A549 (cell line): ENCODE data around the gene NAT8.
"Not testable (repeated sequence)": the region's sequence is repeated elsewhere in the genome, so short reads cannot be mapped to it uniquely, and the experiment has no call there.

Source experiments
- CTCF ChIP-seq: fragments of >200 bp; sonication (Bioruptor Twin); formaldehyde crosslinking; IDR thresholded peaks from 3 replicates; pipeline ENCODE4 v1.5.1; 2016
- ELK1 ChIP-seq: fragments of 150-350 bp; IDR thresholded peaks from 2 replicates; pipeline ENCODE4 v1.6.1; 2014; ENCODE audit warnings: low read depth, mild to moderate bottlenecking, low read length
- GATA3 ChIP-seq: IDR thresholded peaks from 2 replicates; pipeline ENCODE4 v1.6.1; 2012; ENCODE audit warnings: borderline replicate concordance
- KDM1A ChIP-seq: fragments of 200-600 bp; sonication (generic); IDR thresholded peaks from 2 replicates; pipeline ENCODE4 v1.6.1; 2016; ENCODE audit warnings: low read depth, mild to moderate bottlenecking
- MYC ChIP-seq: IDR thresholded peaks from 2 replicates; pipeline ENCODE4 v1.6.1; 2012; ENCODE audit warnings: mild to moderate bottlenecking, inconsistent platforms, low read length, improper control_type of control experiment, borderline replicate concordance
- PHF8 ChIP-seq: fragments of 200-600 bp; sonication (generic); IDR thresholded peaks from 2 replicates; pipeline ENCODE4 v1.6.1; 2016; ENCODE audit warnings: low read depth, mild to moderate bottlenecking, antibody characterized with exemption, moderate library complexity, borderline replicate concordance

GRCh38 chr2:73676211-73676610 lies 34.0 kb upstream of the NAT8 start:
- TF ChIP-seq CTCF, GATA3, ELK1, PHF8, MYC, KDM1A: not testable (repeated sequence)
